ENCODE measurements around the gene TBC1D5.
"Not testable (repeated sequence)": the region's sequence is repeated elsewhere in the genome, so short reads cannot be mapped to it uniquely, and the experiment has no call there.

The TBC1D5 gene

GRCh38 chr3:17639765-17640164, 102.7 kb downstream of the TBC1D5 start:
- no peak for DNase-seq

- no peak for DNase-seq
These were observed 103.2 kb downstream of the TBC1D5 start for GRCh38 chr3:17639257-17639656.

GRCh38 chr3:17638356-17638755, 104.1 kb downstream of the TBC1D5 start:
- no peak for DNase-seq

- DNase-seq: not testable (repeated sequence)
These were observed 106.8 kb downstream of the TBC1D5 start for GRCh38 chr3:17635675-17636074.

GRCh38 chr3:17634964-17635363, 107.5 kb downstream of the TBC1D5 start:
- no peak for DNase-seq

GRCh38 chr3:17634201-17634600, 108.2 kb downstream of the TBC1D5 start:
- no peak for DNase-seq

GRCh38 chr3:17632401-17633100, 109.9 kb downstream of the TBC1D5 start:
- DNase-seq: no peak

GRCh38 chr3:17631609-17632008, 110.8 kb downstream of the TBC1D5 start:
- DNase-seq: no peak

- no peak for DNase-seq
These were observed 113.0 kb downstream of the TBC1D5 start for GRCh38 chr3:17629400-17629799.

GRCh38 chr3:17626395-17626794, 116.0 kb downstream of the TBC1D5 start:
- DNase-seq: no peak

- no peak for DNase-seq
These were observed 117.3 kb downstream of the TBC1D5 start for GRCh38 chr3:17625133-17625532.

GRCh38 chr3:17623464-17623863, 119.0 kb downstream of the TBC1D5 start:
- DNase-seq: no peak

- DNase-seq: no peak
These were observed 122.5 kb downstream of the TBC1D5 start for GRCh38 chr3:17619968-17620367.

GRCh38 chr3:17613017-17613416, 129.4 kb downstream of the TBC1D5 start:
- not testable (repeated sequence) for DNase-seq

- no peak for DNase-seq
These were observed 134.5 kb downstream of the TBC1D5 start for GRCh38 chr3:17607905-17608304.

- no peak for DNase-seq
These were observed 136.5 kb downstream of the TBC1D5 start for GRCh38 chr3:17605934-17606333.

GRCh38 chr3:17605032-17605431, 137.4 kb downstream of the TBC1D5 start:
- DNase-seq: no peak

GRCh38 chr3:17602126-17602525, 140.3 kb downstream of the TBC1D5 start:
- no peak for DNase-seq

GRCh38 chr3:17592956-17593355, 149.5 kb downstream of the TBC1D5 start:
- DNase-seq: no peak

- no peak for DNase-seq
These were observed 152.0 kb downstream of the TBC1D5 start for GRCh38 chr3:17590465-17590864.

GRCh38 chr3:17589888-17590287, 152.5 kb downstream of the TBC1D5 start:
- DNase-seq: no peak

GRCh38 chr3:17588422-17588821, 154.0 kb downstream of the TBC1D5 start:
- no peak for DNase-seq

GRCh38 chr3:17585394-17586325, 156.8 kb downstream of the TBC1D5 start:
- no peak for DNase-seq

GRCh38 chr3:17584066-17584465, 158.4 kb downstream of the TBC1D5 start:
- DNase-seq: no peak
